HG03025 (cell line): ENCODE measurements around the gene PRRT3.
"Not testable (repeated sequence)": the region's sequence is repeated elsewhere in the genome, so short reads cannot be mapped to it uniquely, and the experiment has no call there.

ENCODE experiments used
- ATAC-seq: cut with Tn5 transposase; IDR thresholded peaks from one replicate; pipeline ENCODE4 v1.9.1; 2021; ENCODE audit warnings: mild to moderate bottlenecking, moderate library complexity; ENCODE audit not compliant: unreplicated experiment, low FRiP score

Gene PRRT3

GRCh38 chr3:9900965-9901415 lies 51.2 kb downstream of the PRRT3 start:
- not testable (repeated sequence) for ATAC-seq

- no peak for ATAC-seq
These were observed 52.9 kb downstream of the PRRT3 start for GRCh38 chr3:9899289-9899791.

- no peak for ATAC-seq
These were observed 53.6 kb downstream of the PRRT3 start for GRCh38 chr3:9898467-9899241.

- no peak for ATAC-seq
These were observed 54.5 kb downstream of the PRRT3 start for GRCh38 chr3:9897408-9898372.

- not testable (repeated sequence) for ATAC-seq
These were observed 55.3 kb downstream of the PRRT3 start for GRCh38 chr3:9896755-9897407.

- ATAC-seq = not testable (repeated sequence)
These were observed 56.5 kb downstream of the PRRT3 start for GRCh38 chr3:9895715-9896114.
